ENCODE results near the gene NRG2.

The NRG2 gene

DNA sequence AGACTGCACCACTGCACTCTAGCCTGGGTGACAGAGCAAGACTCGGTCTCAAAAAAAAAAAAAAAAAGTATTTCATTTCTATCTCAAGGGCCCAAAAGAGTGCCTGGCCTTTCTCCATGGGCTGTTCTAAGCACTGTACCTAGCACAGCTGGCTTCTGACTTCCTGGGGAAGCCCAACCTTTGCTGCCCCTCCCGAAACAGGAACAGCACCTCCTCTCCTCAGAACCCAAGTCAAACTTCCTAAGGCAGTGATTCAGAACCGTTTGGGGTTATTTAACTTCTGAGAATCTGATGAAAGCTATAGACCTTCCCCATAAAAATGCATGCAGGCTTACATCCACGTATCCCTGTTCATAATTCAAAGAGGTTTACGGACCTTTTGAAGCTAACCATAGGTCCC, 57.8 kb downstream of the NRG2 start:
- in situ Hi-C loops (cut with HindIII; ENCODE audit: low sequenced_read_pairs): no loop called here

DNA sequence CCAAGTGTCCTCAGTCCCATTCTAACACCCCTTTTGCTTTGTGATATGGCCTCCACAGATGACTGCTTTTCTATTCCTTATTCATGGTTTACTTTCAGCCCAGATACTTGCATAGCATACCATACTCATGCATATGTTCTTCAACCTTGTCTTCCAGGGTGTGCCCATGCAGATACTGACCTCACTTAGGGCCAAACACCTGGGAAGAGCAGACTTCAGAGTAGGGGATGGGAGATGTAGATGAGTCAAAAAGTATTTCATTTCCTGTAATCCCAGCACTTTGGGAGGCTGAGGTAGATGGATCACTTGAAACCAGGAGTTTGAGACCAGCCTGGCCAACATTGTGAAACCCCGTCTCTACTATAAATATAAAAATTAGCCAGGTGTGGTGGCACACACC, 58.3 kb downstream of the NRG2 start:
- DNase-seq (ENCODE audit: low read depth): no peak
- no peak overlapping the region for H3K4me3 ChIP-seq (ENCODE audit: low read depth, low read length)
- in situ Hi-C loops (cut with HindIII; ENCODE audit: low sequenced_read_pairs): no loop called here
- TF ChIP-seq, protein P1, sequence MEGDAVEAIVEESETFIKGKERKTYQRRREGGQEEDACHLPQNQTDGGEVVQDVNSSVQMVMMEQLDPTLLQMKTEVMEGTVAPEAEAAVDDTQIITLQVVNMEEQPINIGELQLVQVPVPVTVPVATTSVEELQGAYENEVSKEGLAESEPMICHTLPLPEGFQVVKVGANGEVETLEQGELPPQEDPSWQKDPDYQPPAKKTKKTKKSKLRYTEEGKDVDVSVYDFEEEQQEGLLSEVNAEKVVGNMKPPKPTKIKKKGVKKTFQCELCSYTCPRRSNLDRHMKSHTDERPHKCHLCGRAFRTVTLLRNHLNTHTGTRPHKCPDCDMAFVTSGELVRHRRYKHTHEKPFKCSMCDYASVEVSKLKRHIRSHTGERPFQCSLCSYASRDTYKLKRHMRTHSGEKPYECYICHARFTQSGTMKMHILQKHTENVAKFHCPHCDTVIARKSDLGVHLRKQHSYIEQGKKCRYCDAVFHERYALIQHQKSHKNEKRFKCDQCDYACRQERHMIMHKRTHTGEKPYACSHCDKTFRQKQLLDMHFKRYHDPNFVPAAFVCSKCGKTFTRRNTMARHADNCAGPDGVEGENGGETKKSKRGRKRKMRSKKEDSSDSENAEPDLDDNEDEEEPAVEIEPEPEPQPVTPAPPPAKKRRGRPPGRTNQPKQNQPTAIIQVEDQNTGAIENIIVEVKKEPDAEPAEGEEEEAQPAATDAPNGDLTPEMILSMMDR (IDR thresholded peaks at IDR 0.05; ENCODE audit: low read depth, low read length, missing control alignments): no peak

More for the DNA sequence above, 57.8 kb downstream of the NRG2 start:
- DNase-seq (ENCODE audit: low read depth): no peak
- TF ChIP-seq, protein P1 (IDR thresholded peaks at IDR 0.05; ENCODE audit: low read depth, low read length, missing control alignments): no peak
- H3K4me3 ChIP-seq (ENCODE audit: low read depth, low read length): no peak overlapping the region

DNA sequence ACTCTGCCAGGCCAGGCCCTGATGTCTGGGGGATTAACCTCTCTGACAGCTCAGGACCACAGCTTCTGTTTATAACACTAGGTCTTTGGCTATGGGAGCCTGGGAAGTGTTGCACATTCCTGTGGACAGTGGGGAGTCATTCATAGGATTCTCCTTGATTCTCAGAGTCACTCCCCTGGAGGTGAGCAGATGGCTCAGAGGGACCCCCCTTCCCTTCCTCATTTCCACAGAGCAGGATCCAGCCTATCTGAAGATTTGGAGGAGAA, 60.2 kb downstream of the NRG2 start:
- TF ChIP-seq, protein P1 (IDR thresholded peaks at IDR 0.05; ENCODE audit: low read depth, low read length, missing control alignments): no peak
- no peak overlapping the region for H3K4me3 ChIP-seq (ENCODE audit: low read depth, low read length)
- in situ Hi-C loops (cut with HindIII; ENCODE audit: low sequenced_read_pairs): no loop called here
- DNase-seq (ENCODE audit: low read depth): no peak

DNA sequence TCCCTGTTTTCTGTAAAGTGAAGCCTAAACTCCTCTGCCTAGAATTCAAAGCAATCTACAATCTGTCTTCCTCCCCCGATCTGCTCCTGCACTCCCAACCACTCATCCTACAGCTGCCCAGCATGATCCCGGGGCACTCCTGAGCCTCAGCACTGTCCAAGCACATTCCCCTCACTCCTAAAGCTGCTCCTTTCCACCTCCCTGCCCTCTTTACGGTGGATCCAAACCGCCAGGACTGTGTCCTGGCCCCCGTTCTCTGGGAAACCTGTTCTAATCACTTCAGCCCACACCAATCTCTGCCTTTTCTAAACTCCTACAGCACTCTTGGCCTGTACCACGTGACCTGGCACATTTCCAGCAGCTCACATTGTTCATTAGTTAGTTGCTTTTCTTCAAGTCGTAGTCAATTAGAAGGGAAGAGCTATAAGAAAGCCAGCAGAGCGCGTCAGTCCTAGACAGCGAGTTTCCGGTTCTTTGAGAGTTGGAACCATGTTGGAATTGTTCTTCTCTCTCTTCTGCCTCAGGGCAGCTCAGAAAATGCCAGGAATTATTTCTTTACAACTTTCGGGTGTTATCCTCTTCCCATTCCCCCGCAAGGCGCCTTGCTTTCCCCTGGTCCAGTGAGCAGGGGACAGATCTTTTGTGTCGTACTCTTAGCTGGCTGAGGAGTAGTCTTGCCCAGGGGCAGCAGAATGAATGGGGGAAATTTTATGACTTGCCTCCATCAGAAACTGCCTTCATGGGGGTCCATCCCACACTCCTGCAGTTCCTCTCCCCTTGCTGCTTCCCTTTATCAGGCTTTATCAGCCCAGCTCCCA, 60.7 kb downstream of the NRG2 start:
- TF ChIP-seq, protein P1 (IDR thresholded peaks at IDR 0.05; ENCODE audit: low read depth, low read length, missing control alignments): no peak
- no peak overlapping the region for H3K4me3 ChIP-seq (ENCODE audit: low read depth, low read length)
- DNase-seq (ENCODE audit: low read depth): no peak
- in situ Hi-C loops (cut with HindIII; ENCODE audit: low sequenced_read_pairs): no loop called here

DNA sequence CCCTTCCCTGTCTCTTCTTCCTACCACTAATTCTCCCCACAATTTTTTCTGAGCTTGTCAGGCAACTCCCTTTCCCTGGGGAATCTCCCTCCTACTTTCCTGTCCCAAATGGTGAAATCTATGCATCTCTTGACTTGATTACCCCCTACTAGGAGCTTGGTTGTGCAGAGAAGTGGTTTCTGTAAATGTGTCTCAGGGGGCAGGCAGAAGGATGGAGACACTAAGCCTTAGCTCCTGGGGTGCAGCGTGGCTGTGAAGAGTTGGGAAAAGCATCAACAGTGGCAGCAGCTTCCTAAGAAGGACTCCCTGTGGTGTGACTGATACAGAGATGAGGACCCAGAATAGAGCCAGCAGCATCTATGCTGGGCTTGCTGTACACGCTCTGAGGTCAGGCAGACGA, 62.3 kb downstream of the NRG2 start:
- H3K4me3 ChIP-seq (ENCODE audit: low read depth, low read length): no peak overlapping the region
- TF ChIP-seq, protein P1 (IDR thresholded peaks at IDR 0.05; ENCODE audit: low read depth, low read length, missing control alignments): no peak
- DNase-seq (ENCODE audit: low read depth): no peak
- in situ Hi-C loops (cut with HindIII; ENCODE audit: low sequenced_read_pairs): no loop called here

DNA sequence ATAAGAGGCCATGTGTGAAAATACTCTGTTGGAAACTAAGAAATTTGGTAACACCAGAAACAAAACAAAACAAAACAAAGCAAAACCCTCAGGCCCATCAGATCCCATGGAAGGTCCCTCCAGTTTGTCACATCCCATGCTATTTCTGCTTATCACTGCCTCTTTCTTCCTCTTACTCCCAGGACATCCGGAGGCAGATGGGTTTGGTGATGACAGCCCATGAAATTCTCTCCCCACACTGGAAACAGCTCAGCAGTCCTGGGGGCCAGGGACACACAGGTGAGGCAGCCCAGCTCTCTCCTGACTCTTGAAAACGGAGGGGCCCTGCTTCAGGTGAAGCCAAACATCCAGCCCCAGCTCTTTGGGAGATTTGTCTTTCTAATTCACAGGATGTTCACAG, 63.2 kb downstream of the NRG2 start:
- in situ Hi-C loops (cut with HindIII; ENCODE audit: low sequenced_read_pairs): no loop called here
- no peak for DNase-seq (ENCODE audit: low read depth)
- TF ChIP-seq, protein P1 (IDR thresholded peaks at IDR 0.05; ENCODE audit: low read depth, low read length, missing control alignments): no peak
- no peak overlapping the region for H3K4me3 ChIP-seq (ENCODE audit: low read depth, low read length)
